Suppressor macrophage treated with lipopolysaccharide for 1 hour (primary cell): ENCODE measurements around the gene HIVEP3.

Source experiments
- DNase-seq, 3 donors: peaks; one replicate each; pipeline ENCODE4 v3.0.0-alpha.2; 2020 to 2022

HIVEP3 gene

GRCh38 chr1:41779360-41779759, 139.4 kb downstream of the HIVEP3 start:
- no peak for DNase-seq

DNA sequence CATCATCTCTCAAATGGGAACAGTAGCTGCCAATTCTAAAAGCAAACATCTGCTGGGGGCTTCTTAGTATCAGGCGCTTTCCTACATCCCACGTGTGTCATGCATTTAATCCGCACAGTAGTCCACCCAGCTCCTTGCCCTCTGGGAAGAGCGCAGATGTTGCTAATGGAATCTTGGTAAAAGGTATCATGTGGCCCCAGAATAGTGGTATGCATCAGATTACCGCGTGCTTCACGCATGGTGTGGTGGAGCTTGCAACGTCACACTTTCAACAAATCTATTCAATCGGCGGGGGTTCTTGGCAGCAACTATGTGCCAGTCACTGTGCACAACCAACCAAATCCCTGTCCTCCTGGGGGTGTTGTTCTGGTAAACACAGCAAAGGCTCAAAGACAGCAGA, 141.0 kb downstream of the HIVEP3 start:
- DNase-seq, result no peak

DNA sequence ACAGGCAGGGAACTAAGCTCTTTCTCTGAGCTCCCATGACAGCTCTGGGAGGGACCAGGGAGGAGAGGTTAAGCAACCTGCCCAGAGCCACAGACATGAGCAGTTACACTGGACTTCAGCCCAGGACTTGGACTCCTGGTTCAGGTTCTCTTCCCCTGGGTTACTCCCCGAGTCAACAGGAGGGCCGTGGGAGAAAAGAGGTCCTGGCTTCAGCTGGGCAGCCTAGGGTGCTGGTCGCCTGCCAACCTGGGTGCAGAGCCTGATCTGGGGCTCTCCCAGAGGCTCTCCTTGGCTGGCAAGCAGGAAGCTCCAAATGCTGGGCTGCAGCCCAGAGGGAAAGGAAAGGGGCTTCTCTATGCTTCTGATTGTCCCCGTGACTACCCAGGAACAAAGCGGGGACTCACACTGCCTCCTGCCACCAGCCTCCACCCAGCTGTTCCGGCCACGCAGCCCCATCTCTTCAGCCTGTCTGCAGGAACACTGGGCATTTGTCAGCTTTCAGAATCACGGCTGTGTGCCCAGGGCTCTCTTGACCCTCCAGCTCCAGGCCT, 141.8 kb downstream of the HIVEP3 start:
- DNase-seq, result no peak

- no peak for DNase-seq
Measured at GRCh38 chr1:41775956-41776585, 142.7 kb downstream of the HIVEP3 start.

GRCh38 chr1:41774471-41774990, 144.2 kb downstream of the HIVEP3 start:
- no peak for DNase-seq

- DNase-seq, result no peak
Measured at GRCh38 chr1:41773842-41774241, 144.9 kb downstream of the HIVEP3 start.

- DNase-seq, result no peak
Measured at GRCh38 chr1:41773144-41773591, 145.6 kb downstream of the HIVEP3 start.

- no peak for DNase-seq
Measured at GRCh38 chr1:41769068-41769467, 149.7 kb downstream of the HIVEP3 start.

DNA sequence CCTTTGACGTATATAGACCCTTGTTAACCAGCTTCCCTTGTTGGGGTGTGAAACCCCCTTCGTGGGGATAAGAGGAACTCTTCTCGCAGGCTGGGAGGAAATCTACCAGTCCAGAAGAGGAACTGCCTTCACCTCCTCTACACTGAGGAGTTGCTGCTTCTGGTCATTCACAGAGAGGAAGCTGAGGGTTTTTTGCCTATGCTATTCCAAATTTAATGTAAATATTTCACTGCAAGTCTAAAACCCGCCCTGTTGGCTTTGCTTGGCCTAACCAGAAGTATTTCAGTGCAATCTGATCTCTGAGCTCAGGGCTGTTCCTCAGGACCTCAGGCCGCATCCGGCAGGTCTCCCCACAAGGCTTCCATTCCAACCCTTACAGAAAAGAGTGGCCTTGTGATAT, 150.1 kb downstream of the HIVEP3 start:
- peak; percentile 83 to 90 (median 89) for DNase-seq

GRCh38 chr1:41767534-41768525, 150.9 kb downstream of the HIVEP3 start:
- peak; percentile 51 to 56 (median 53) for DNase-seq

DNA sequence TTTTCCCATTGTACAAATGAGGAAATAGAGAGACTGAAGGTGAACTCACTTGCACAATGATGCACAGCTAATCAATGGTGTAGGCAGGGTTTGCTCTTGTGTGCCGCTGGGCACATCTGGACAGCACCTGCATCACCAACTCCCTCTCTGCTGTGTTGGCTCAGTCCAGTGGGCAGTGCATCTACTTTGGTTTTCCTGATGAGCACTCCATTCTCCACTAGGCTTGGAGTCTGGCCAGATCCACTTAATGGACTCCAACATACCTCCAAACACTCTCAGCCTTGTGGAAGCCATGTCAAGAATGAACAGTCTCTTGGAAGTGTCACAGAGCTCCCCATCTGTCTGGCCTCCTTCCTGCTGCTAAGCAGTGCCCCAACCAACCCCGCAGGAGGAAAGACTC, 152.2 kb downstream of the HIVEP3 start:
- DNase-seq, result no peak

GRCh38 chr1:41766041-41766440, 152.7 kb downstream of the HIVEP3 start:
- DNase-seq, result no peak

DNA sequence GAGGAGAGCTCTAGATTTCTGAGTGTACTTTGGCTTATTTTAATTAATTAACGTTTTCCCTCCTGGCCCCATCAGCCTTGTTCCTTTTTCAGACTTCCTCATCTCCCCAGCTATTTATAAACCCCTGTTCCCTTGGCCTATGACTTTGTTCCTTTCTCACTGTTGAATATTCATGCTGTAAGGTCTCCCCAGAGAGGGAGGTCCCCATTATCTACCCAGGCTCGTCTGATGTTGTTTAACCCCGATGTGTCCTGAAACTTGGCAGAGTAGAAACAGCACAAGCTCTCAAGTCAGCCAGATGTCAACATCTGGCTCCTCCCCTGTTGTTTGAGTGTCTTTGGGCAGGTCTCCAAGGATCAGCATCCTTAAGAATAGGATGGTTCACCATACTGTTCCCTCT, 153.6 kb downstream of the HIVEP3 start:
- DNase-seq, result peak; percentile 70 to 81 (median 78)

DNA sequence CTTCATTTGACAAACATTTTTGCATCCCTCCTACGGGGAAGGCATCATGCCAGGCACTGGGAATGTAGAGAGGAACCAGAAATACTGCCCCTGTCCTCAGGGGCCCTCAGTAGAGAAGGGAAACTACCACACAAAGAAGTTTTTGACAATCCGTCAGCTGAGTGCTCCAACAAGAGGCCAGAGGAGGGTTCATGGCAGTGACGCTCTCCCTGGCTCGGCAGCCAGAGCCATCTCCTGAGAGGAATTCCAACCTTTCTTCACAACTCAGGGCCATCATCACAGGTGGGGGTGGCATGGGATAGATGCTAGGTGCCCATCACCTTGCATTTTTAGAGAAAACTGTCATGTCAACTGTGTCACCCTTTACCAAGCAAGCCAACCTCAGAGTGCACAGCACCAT, 154.1 kb downstream of the HIVEP3 start:
- peak; percentile 82 to 88 (median 83) for DNase-seq

DNA sequence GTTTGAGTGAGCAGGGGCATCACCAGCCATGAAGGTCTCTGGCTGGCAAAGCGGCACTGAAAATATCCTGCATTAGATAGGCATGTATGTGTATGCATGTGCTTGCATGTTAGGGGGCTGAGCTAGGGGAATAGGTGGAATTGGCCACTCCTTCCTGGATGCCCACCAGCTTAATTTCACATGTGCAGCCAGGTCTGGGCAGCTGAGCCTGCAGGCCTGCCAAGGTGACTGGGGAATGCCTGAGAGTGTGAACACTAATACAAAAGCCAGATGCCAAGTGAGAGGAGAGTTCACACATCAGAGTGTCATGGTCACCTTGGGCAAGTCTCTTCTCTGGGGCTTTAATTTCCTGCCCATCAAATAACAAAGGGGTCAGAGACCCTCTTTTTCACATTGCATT, 155.9 kb downstream of the HIVEP3 start:
- no peak for DNase-seq

- no peak for DNase-seq
Measured at GRCh38 chr1:41762251-41762650, 156.5 kb downstream of the HIVEP3 start.

GRCh38 chr1:41758904-41759548, 159.7 kb downstream of the HIVEP3 start:
- DNase-seq, result peak; percentile 82 to 95 (median 90)

- peak; percentile 39 to 63 (median 62) for DNase-seq
Measured at GRCh38 chr1:41758500-41758899, 160.2 kb downstream of the HIVEP3 start.

DNA sequence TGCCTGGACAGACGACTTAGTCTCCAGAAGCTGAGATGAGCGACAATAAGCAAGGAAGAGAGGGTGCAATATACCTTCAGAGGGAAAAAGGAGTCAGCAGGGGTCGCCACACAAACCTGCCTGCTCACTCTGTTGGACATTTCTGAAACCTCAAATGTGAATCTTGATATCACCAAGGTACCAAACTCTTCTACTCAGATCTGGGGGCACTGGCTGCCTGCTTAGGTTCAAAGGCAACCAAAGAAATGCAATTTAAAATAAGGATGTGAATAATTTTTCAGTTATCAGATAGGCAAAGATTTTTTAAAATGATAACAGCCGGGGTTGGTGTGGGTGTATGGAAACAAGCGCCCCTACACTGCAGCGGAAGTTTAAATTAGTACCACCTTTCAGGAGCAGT, 164.2 kb downstream of the HIVEP3 start:
- DNase-seq, result no peak

- no peak for DNase-seq
Measured at GRCh38 chr1:41752514-41753170, 166.1 kb downstream of the HIVEP3 start.

- peak; percentile 89 to 97 (median 95) for DNase-seq
Measured at GRCh38 chr1:41751804-41752513, 166.8 kb downstream of the HIVEP3 start.
